H1 (cell line): ENCODE measurements around the gene SMU1. TPM values are rescaled to one million over a fixed set of nuclear protein-coding genes. Genes with fewer than 3 reads are reported as not detected.

ENCODE experiments used
- CHD7 ChIP-seq: fragments of 300-600 bp; sonication (generic); IDR thresholded peaks from 2 replicates; pipeline ENCODE4 v1.7.1; 2012; ENCODE audit warnings: low read length, moderate library complexity, mild to moderate bottlenecking, inconsistent platforms; ENCODE audit not compliant: insufficient replicate concordance
- polyA plus RNA-seq, 7 experiments: library from polyadenylated mRNA; depleted of rRNA in 3 of 7; stranded (reverse) in 5 of 7; unstranded in 2 of 7; fragments of >200 nt in 5 of 7; fragments of 200-250 nt in 2 of 7; gene quantifications; 1 replicate in 5 of 7; 2 replicates in 1 of 7; 4 replicates in 1 of 7; pipeline versions ENCODE4 v1.2.1 to v1.2.3, GENCODE V29; 2011 to 2013; ENCODE audit warnings: missing spikeins in 2 of 7, mixed read lengths in 2 of 7
- total RNA-seq: library from RNA; stranded (reverse); fragmentation: NEBNext Ultra II Directional; extraction: Animal tissue kit (Norgen Biotek cat#: 25700); gene quantifications from 2 replicates; pipeline ENCODE4 v1.2.1, GENCODE V29; 2021

The SMU1 gene
- total and polyA plus RNA-seq, 2 of the 8 experiments (the other 6 are each of a cell fraction or from before 2014, with no cell fraction given), result 8.4 to 26.0 TPM

- TF ChIP-seq CHD7, result no peak
Observed at GRCh38 chr9:32992595-32993238, 83.8 kb downstream of the SMU1 start (continued).
